Gastroesophageal sphincter (tissue), 3 donors: Measurements from ENCODE around the gene IQGAP3.

Experiments
- POLR2A ChIP-seq, 2 donors: fragments of 450-650 bp; IDR thresholded peaks; one replicate each; pipeline ENCODE4 v1.6.1; 2017; ENCODE audit warnings: antibody characterized with exemption in 2 of 2, mild to moderate bottlenecking in 2 of 2, moderate library complexity in 1 of 2
- POLR2AphosphoS5 ChIP-seq: sonication (generic); formaldehyde crosslinking; IDR thresholded peaks from one replicate; pipeline ENCODE4 v1.6.1; 2017; ENCODE audit warnings: antibody characterized with exemption
- TF ChIP-seq, protein P1 (sequence below), 4 experiments: fragments of 200-600 bp in 2 of 4; fragments of 450-650 bp in 2 of 4; sonication (generic) in 1 of 4; IDR thresholded peaks; one replicate each; pipeline ENCODE4 v1.5.1; 2017 to 2019; ENCODE audit warnings: antibody characterized with exemption in 4 of 4, mild to moderate bottlenecking in 2 of 4, moderate library complexity in 2 of 4

- TF ChIP-seq, protein P1, sequence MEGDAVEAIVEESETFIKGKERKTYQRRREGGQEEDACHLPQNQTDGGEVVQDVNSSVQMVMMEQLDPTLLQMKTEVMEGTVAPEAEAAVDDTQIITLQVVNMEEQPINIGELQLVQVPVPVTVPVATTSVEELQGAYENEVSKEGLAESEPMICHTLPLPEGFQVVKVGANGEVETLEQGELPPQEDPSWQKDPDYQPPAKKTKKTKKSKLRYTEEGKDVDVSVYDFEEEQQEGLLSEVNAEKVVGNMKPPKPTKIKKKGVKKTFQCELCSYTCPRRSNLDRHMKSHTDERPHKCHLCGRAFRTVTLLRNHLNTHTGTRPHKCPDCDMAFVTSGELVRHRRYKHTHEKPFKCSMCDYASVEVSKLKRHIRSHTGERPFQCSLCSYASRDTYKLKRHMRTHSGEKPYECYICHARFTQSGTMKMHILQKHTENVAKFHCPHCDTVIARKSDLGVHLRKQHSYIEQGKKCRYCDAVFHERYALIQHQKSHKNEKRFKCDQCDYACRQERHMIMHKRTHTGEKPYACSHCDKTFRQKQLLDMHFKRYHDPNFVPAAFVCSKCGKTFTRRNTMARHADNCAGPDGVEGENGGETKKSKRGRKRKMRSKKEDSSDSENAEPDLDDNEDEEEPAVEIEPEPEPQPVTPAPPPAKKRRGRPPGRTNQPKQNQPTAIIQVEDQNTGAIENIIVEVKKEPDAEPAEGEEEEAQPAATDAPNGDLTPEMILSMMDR (IDR thresholded peaks at IDR 0.05) = no peak
- TF ChIP-seq POLR2A (IDR thresholded peaks at IDR 0.05) = no peak
- TF ChIP-seq POLR2AphosphoS5 = no peak
These were observed 12.5 kb downstream of the IQGAP3 start for GRCh38 chr1:156559797-156560385.
